Femur (tissue), 1 donor: ENCODE results near the gene MND1.
"Not testable (repeated sequence)": the region's sequence is repeated elsewhere in the genome, so short reads cannot be mapped to it uniquely, and the experiment has no call there.

Source experiments
- DNase-seq: peaks from one replicate; pipeline ENCODE4 v3.0.0-alpha.2; 2017

Gene MND1

GRCh38 chr4:153408932-153409331 lies 64.4 kb downstream of the MND1 start:
- no peak for DNase-seq

- DNase-seq, result no peak
These were observed 64.9 kb downstream of the MND1 start for GRCh38 chr4:153409412-153409811.

- no peak for DNase-seq
These were observed 65.5 kb downstream of the MND1 start for GRCh38 chr4:153409924-153410501.

GRCh38 chr4:153413842-153414241 lies 69.4 kb downstream of the MND1 start:
- no peak for DNase-seq

- not testable (repeated sequence) for DNase-seq
These were observed 72.0 kb downstream of the MND1 start for GRCh38 chr4:153416456-153416855.

GRCh38 chr4:153418121-153418520 lies 73.6 kb downstream of the MND1 start:
- no peak for DNase-seq

- DNase-seq, result no peak
These were observed 74.1 kb downstream of the MND1 start for GRCh38 chr4:153418558-153418957.

- DNase-seq, result no peak
These were observed 74.5 kb downstream of the MND1 start for GRCh38 chr4:153419029-153419428.

- no peak for DNase-seq
These were observed 75.3 kb downstream of the MND1 start for GRCh38 chr4:153419673-153420278.

GRCh38 chr4:153420361-153420760 lies 75.9 kb downstream of the MND1 start:
- DNase-seq, result no peak

GRCh38 chr4:153421941-153422340 lies 77.5 kb downstream of the MND1 start:
- no peak for DNase-seq

GRCh38 chr4:153426207-153426885 lies 81.9 kb downstream of the MND1 start:
- DNase-seq, result no peak

GRCh38 chr4:153427363-153428071 lies 83.0 kb downstream of the MND1 start:
- no peak for DNase-seq

GRCh38 chr4:153428941-153429475 lies 84.5 kb downstream of the MND1 start:
- DNase-seq, result no peak

- DNase-seq, result peak; percentile 63
These were observed 88.7 kb downstream of the MND1 start for GRCh38 chr4:153432965-153433753.

- DNase-seq, result no peak
These were observed 89.2 kb downstream of the MND1 start for GRCh38 chr4:153433754-153434105.

- DNase-seq, result no peak
These were observed 89.7 kb downstream of the MND1 start for GRCh38 chr4:153434190-153434589.

GRCh38 chr4:153438916-153439756 lies 94.6 kb downstream of the MND1 start:
- no peak for DNase-seq

GRCh38 chr4:153439831-153440230 lies 95.3 kb downstream of the MND1 start:
- DNase-seq, result no peak

GRCh38 chr4:153440475-153440874 lies 96.0 kb downstream of the MND1 start:
- no peak for DNase-seq

- no peak for DNase-seq
These were observed 102.9 kb downstream of the MND1 start for GRCh38 chr4:153447175-153447905.
